ENCODE results near the gene MIPOL1. TPM values are rescaled to one million over a fixed set of nuclear protein-coding genes. Genes with fewer than 3 reads are reported as not detected.

Gene MIPOL1
- total and polyA plus RNA-seq, 2 of the 13 experiments (the other 11 are each of a cell fraction or from before 2014, with no cell fraction given): 8.6 to 34.2 TPM

GRCh38 chr14:37594238-37594970 lies 396.7 kb downstream of the MIPOL1 start (continued):
- TF ChIP-seq ZBTB2 (CRISPR knock-in tag; IDR thresholded peaks at IDR 0.05; ENCODE audit: low read depth) (no peak), GATA4 (IDR thresholded peaks at IDR 0.05; ENCODE audit: borderline replicate concordance, low read depth) (no peak), ZNF367 (CRISPR knock-in tag; IDR thresholded peaks at IDR 0.05; ENCODE audit: borderline replicate concordance) (no peak), ZNF703 (CRISPR knock-in tag; IDR thresholded peaks at IDR 0.05; ENCODE audit: borderline replicate concordance) (no peak; the same call in 1 of the 2 replicates), CTCF (CRISPR knock-in tag; IDR thresholded peaks at IDR 0.05) (peak; percentile 95), ZNF788 (CRISPR knock-in tag; IDR thresholded peaks at IDR 0.05; ENCODE audit: borderline replicate concordance) (no peak), MATR3 (CRISPR knock-in tag; IDR thresholded peaks at IDR 0.05) (no peak), PHF8 (CRISPR knock-in tag; IDR thresholded peaks at IDR 0.05) (peak; percentile 82), CHD4 (IDR thresholded peaks at IDR 0.05; ENCODE audit: borderline replicate concordance, low read length) (no peak), ZNF296 (CRISPR knock-in tag; conservative IDR thresholded peaks at IDR 0.05) (0 out of 2 replicates have a peak, but pooled peaks have one; percentile 33), XBP1 (CRISPR knock-in tag; IDR thresholded peaks at IDR 0.05) (peak; percentile 83; the same call in 1 of the 2 replicates), THAP9 (CRISPR knock-in tag; IDR thresholded peaks at IDR 0.05; ENCODE audit: borderline replicate concordance) (peak; percentile 18; the same call in 1 of the 2 replicates), TEF (CRISPR knock-in tag; IDR thresholded peaks at IDR 0.05) (no peak), PBX2 (CRISPR knock-in tag; IDR thresholded peaks at IDR 0.05) (no peak), TRIM24 (CRISPR knock-in tag; IDR thresholded peaks at IDR 0.05) (no peak), ZNF792 (CRISPR knock-in tag; IDR thresholded peaks at IDR 0.05) (peak; percentile 89), ZBTB14 (CRISPR knock-in tag; IDR thresholded peaks at IDR 0.05) (peak; percentile 41; the same call in 1 of the 2 replicates), HNRNPUL1 (IDR thresholded peaks at IDR 0.05; ENCODE audit: low read depth, low read length) (no peak), HNRNPLL (IDR thresholded peaks at IDR 0.05; ENCODE audit: low read depth, low read length, poor library complexity, severe bottlenecking) (peak; percentile 67)
